ENCODE results near the gene KRTAP2-1.

The KRTAP2-1 gene

DNA sequence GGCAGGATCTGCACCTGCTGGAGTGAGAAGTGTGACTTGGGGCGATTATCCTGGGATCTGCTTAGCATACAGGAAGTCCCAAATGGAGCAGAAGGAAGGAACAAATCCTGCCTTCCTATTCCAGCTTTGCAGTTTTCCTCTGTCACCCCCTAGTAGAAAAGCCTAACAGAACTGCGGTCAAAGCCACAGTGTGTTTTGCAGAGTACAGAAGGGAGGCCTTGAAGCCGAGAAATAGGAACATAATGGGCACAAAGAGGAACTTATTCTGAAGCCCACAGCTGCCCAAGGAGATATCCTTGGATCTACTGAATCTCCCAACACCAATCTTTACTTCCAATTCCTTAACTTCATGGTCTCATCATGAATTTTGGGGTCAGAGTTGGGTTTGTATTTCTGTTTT is 28.6 kb downstream of the KRTAP2-1 start:
- TF ChIP-seq TCF12 (IDR thresholded peaks at IDR 0.05; ENCODE audit: low read depth) (no peak), EGR1 (IDR thresholded peaks at IDR 0.05) (no peak), CEBPB (IDR thresholded peaks at IDR 0.05) (no peak), FOXM1 (IDR thresholded peaks at IDR 0.05; ENCODE audit: borderline replicate concordance, low read depth) (no peak), YY1 (IDR thresholded peaks at IDR 0.05; ENCODE audit: low read depth) (no peak), ZBTB7A (IDR thresholded peaks at IDR 0.05; ENCODE audit: low read depth) (no peak), TEAD4 (IDR thresholded peaks at IDR 0.05) (no peak), NFIC (IDR thresholded peaks at IDR 0.05) (no peak)
- TF ChIP-seq, protein P1, sequence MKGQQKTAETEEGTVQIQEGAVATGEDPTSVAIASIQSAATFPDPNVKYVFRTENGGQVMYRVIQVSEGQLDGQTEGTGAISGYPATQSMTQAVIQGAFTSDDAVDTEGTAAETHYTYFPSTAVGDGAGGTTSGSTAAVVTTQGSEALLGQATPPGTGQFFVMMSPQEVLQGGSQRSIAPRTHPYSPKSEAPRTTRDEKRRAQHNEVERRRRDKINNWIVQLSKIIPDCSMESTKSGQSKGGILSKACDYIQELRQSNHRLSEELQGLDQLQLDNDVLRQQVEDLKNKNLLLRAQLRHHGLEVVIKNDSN (IDR thresholded peaks at IDR 0.05) = no peak
- TF ChIP-seq, protein P2, sequence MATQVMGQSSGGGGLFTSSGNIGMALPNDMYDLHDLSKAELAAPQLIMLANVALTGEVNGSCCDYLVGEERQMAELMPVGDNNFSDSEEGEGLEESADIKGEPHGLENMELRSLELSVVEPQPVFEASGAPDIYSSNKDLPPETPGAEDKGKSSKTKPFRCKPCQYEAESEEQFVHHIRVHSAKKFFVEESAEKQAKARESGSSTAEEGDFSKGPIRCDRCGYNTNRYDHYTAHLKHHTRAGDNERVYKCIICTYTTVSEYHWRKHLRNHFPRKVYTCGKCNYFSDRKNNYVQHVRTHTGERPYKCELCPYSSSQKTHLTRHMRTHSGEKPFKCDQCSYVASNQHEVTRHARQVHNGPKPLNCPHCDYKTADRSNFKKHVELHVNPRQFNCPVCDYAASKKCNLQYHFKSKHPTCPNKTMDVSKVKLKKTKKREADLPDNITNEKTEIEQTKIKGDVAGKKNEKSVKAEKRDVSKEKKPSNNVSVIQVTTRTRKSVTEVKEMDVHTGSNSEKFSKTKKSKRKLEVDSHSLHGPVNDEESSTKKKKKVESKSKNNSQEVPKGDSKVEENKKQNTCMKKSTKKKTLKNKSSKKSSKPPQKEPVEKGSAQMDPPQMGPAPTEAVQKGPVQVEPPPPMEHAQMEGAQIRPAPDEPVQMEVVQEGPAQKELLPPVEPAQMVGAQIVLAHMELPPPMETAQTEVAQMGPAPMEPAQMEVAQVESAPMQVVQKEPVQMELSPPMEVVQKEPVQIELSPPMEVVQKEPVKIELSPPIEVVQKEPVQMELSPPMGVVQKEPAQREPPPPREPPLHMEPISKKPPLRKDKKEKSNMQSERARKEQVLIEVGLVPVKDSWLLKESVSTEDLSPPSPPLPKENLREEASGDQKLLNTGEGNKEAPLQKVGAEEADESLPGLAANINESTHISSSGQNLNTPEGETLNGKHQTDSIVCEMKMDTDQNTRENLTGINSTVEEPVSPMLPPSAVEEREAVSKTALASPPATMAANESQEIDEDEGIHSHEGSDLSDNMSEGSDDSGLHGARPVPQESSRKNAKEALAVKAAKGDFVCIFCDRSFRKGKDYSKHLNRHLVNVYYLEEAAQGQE (IDR thresholded peaks at IDR 0.05; ENCODE audit: low read depth) = no peak

DNA sequence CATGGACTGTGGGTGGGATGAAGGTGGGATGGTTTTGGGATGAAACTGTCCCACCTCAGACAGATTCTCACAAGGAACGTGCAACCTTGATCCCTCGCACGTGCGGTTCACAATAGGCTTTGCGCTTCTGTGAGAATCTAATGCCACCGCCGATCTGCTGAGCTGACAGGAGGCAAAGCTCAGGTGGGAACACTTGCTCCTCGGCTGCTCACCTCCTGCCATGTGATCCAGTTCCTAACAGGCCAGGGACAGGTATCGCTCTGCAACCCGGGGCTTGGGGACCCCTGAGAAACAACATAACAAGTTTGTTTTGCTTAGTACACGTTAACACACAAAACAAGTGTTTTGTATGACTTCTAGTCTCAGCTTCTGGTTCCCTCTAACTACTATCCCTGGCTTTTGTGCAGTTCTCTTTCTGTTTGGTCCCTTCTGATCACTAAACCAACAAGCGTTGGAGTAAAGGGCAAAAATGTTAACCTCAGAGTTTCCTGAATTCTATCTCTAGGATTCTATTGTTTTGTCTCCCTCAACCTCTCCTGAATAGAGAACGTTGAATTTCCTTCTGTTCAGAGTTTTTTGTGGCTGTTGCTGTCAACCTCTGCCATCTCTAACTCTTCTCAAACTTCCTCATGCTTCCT is 30.4 kb downstream of the KRTAP2-1 start:
- TF ChIP-seq ZBTB7A (IDR thresholded peaks at IDR 0.05; ENCODE audit: low read depth) = no peak
- TF ChIP-seq EP300 (IDR thresholded peaks at IDR 0.05; ENCODE audit: borderline replicate concordance) = no peak
- TF ChIP-seq, protein P3, sequence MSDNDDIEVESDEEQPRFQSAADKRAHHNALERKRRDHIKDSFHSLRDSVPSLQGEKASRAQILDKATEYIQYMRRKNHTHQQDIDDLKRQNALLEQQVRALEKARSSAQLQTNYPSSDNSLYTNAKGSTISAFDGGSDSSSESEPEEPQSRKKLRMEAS (IDR thresholded peaks at IDR 0.05) = no peak
- no peak for TF ChIP-seq TEAD4 (IDR thresholded peaks at IDR 0.05)
- no peak for TF ChIP-seq EGR1 (IDR thresholded peaks at IDR 0.05)

DNA sequence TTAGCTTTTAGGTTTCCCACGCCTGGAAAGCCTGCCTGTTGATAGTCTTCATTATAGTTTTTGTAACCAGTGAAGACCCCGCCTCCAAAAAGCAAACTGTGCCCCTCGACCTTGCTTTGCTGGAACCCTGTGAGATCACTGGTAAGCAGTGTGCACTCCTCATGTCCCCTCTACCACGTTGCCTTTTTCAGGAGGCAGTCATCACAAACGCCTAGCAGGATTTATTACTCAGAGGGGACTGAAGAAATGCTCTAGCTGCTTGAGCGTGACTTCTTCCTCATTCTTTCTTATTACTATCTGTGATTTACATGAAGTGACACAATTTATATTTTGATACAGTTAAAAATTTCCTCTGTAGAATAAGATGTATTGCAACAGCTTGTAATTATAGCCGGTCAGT is 31.7 kb downstream of the KRTAP2-1 start:
- TF ChIP-seq YY1 (IDR thresholded peaks at IDR 0.05; ENCODE audit: low read depth) (no peak), EGR1 (IDR thresholded peaks at IDR 0.05) (no peak), NFIC (IDR thresholded peaks at IDR 0.05) (no peak), TAF1 (IDR thresholded peaks at IDR 0.05; ENCODE audit: low read depth) (no peak), FOXM1 (IDR thresholded peaks at IDR 0.05; ENCODE audit: borderline replicate concordance, low read depth) (no peak), CREB1 (IDR thresholded peaks at IDR 0.05; ENCODE audit: low read depth) (no peak), CEBPB (IDR thresholded peaks at IDR 0.05) (no peak), EP300 (IDR thresholded peaks at IDR 0.05; ENCODE audit: borderline replicate concordance) (no peak), TEAD4 (IDR thresholded peaks at IDR 0.05) (no peak), ZBTB7A (IDR thresholded peaks at IDR 0.05; ENCODE audit: low read depth) (no peak), TCF12 (IDR thresholded peaks at IDR 0.05; ENCODE audit: low read depth) (no peak), RAD21 (IDR thresholded peaks at IDR 0.05; ENCODE audit: low read depth) (no peak)
- TF ChIP-seq, protein P2 (IDR thresholded peaks at IDR 0.05; ENCODE audit: low read depth) = no peak
- TF ChIP-seq, protein P3 (IDR thresholded peaks at IDR 0.05) = no peak
- TF ChIP-seq, protein P1 (IDR thresholded peaks at IDR 0.05) = no peak

DNA sequence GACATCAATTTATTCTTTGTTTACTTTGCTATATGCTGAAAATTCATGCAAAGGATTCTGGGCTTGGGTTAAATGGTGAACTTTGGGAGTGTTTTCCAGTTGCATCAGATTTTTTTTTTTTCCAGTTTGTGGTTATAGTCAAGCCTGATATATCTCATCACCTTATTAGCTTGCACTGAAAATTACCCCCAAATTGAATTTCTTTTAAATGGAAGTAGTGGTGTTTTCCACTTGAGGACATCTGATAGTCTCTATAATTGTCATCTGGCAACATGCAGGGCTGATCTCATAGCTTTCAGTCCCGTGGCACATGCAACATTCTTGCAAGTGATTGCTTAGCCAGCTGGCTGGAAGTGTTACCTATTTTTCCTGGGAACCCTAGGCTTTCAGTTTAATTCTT is 33.5 kb downstream of the KRTAP2-1 start:
- no peak for TF ChIP-seq EGR1 (IDR thresholded peaks at IDR 0.05)

DNA sequence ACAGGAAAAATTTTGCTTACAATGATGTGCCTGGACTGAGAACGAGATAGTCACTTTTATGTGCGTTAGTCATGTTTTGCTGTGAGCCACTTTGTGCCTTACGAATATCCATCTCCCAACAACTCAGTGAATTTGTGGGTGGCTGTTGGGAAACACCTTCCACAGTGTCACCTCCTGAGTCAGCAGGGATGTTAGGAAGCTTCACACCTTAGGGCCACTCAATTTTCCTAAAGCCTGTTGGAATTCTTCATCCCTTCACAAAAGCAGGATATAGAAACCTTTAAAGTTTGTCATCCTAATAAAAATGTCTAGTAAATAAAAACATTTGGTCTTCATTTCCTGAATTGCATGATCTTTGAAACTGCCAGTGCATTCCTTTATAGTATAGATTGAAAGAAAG is 33.9 kb downstream of the KRTAP2-1 start:
- TF ChIP-seq NFIC (IDR thresholded peaks at IDR 0.05) = no peak
- TF ChIP-seq FOXM1 (IDR thresholded peaks at IDR 0.05; ENCODE audit: borderline replicate concordance, low read depth) = no peak
- no peak for TF ChIP-seq CREB1 (IDR thresholded peaks at IDR 0.05; ENCODE audit: low read depth)
- TF ChIP-seq, protein P2 (IDR thresholded peaks at IDR 0.05; ENCODE audit: low read depth) = no peak
- TF ChIP-seq TAF1 (IDR thresholded peaks at IDR 0.05; ENCODE audit: low read depth) = no peak
- no peak for TF ChIP-seq ZBTB7A (IDR thresholded peaks at IDR 0.05; ENCODE audit: low read depth)
- TF ChIP-seq EP300 (IDR thresholded peaks at IDR 0.05; ENCODE audit: borderline replicate concordance) = no peak
- no peak for TF ChIP-seq YY1 (IDR thresholded peaks at IDR 0.05; ENCODE audit: low read depth)
- TF ChIP-seq RAD21 (IDR thresholded peaks at IDR 0.05; ENCODE audit: low read depth) = no peak
- TF ChIP-seq CEBPB (IDR thresholded peaks at IDR 0.05) = no peak
- TF ChIP-seq EGR1 (IDR thresholded peaks at IDR 0.05) = no peak
- TF ChIP-seq, protein P1 (IDR thresholded peaks at IDR 0.05) = no peak
- TF ChIP-seq TEAD4 (IDR thresholded peaks at IDR 0.05) = no peak
- TF ChIP-seq, protein P3 (IDR thresholded peaks at IDR 0.05) = no peak
- TF ChIP-seq TCF12 (IDR thresholded peaks at IDR 0.05; ENCODE audit: low read depth) = no peak

All from Ishikawa (cell line).